Hepatocyte (in vitro differentiated cells): ENCODE data around the gene RPGRIP1L. TPM values are rescaled to one million over a fixed set of nuclear protein-coding genes. Genes with fewer than 3 reads are reported as not detected.

Source experiments
- DNase-seq: peaks from one replicate; pipeline ENCODE4 v3.0.0-alpha.2; 2016; ENCODE audit warnings: low spot score
- H2AFZ ChIP-seq: fragments of 200-600 bp; sonication (generic); 2 replicates; pipeline ENCODE4 v1.6.0; 2016; ENCODE audit warnings: antibody characterized with exemption, mild to moderate bottlenecking
- H3K27ac ChIP-seq: fragments of 200-600 bp; sonication (generic); 2 replicates; pipeline ENCODE4 v1.5.1; 2016; ENCODE audit warnings: mild to moderate bottlenecking
- H3K27me3 ChIP-seq: fragments of 200-600 bp; sonication (generic); 2 replicates; pipeline ENCODE4 v1.6.1; 2016
- H3K36me3 ChIP-seq: fragments of 200-600 bp; sonication (generic); replicated peaks from 2 replicates; pipeline ENCODE4 v1.5.1; 2016; ENCODE audit warnings: low read depth; ENCODE audit not compliant: insufficient read depth
- H3K4me1 ChIP-seq: fragments of 200-600 bp; sonication (generic); 2 replicates; pipeline ENCODE4 v1.5.1; 2016; ENCODE audit warnings: mild to moderate bottlenecking, moderate library complexity; ENCODE audit not compliant: insufficient read depth
- H3K4me2 ChIP-seq: fragments of 200-600 bp; sonication (generic); 2 replicates; pipeline ENCODE4 v1.6.0; 2016
- H3K4me3 ChIP-seq: fragments of 200-600 bp; sonication (generic); 2 replicates; pipeline ENCODE4 v1.5.1; 2016; ENCODE audit warnings: mild to moderate bottlenecking
- H3K79me2 ChIP-seq: fragments of 200-600 bp; sonication (generic); 2 replicates; pipeline ENCODE4 v1.6.0; 2017; ENCODE audit warnings: mild to moderate bottlenecking
- H3K9me2 ChIP-seq: fragments of 200-600 bp; sonication (generic); replicated peaks from 2 replicates; pipeline ENCODE4 v1.6.0; 2017; ENCODE audit warnings: mild to moderate bottlenecking; ENCODE audit not compliant: insufficient read depth
- H3K9me3 ChIP-seq: fragments of 200-600 bp; sonication (generic); 2 replicates; pipeline ENCODE4 v1.5.1; 2016; ENCODE audit warnings: low read depth, mild to moderate bottlenecking
- H4K20me1 ChIP-seq: fragments of 200-600 bp; sonication (generic); 2 replicates; pipeline ENCODE4 v1.6.0; 2016; ENCODE audit warnings: mild to moderate bottlenecking; ENCODE audit not compliant: insufficient read depth, poor library complexity, severe bottlenecking
- EZH2 ChIP-seq: fragments of 200-600 bp; sonication (generic); IDR thresholded peaks from 2 replicates; pipeline ENCODE4 v1.6.1; 2016; ENCODE audit warnings: antibody characterized with exemption, mild to moderate bottlenecking, borderline replicate concordance
- EZH2phosphoT487 ChIP-seq: fragments of 200-600 bp; sonication (generic); IDR thresholded peaks from one replicate; pipeline ENCODE4 v1.6.1; 2018; ENCODE audit warnings: antibody characterized with exemption, mild to moderate bottlenecking, low read depth, moderate library complexity; ENCODE audit not compliant: unreplicated experiment, severe bottlenecking
- WGBS: methylation state at CpG from one replicate; pipeline ENCODE4 v1.1.6; 2016; ENCODE audit warnings: low lambda C conversion rate; ENCODE audit errors: missing lambda C conversion rate; 5-methylcytosine and 5-hydroxymethylcytosine counted together
- polyA plus RNA-seq: library from polyadenylated mRNA; unstranded; fragments of >200 nt; fragmentation: Nextera tagmentation; extraction: Ambion mirVana; gene quantifications from 2 replicates; pipeline ENCODE4 v1.2.1, GENCODE V29; 2016
- total RNA-seq: library from RNA; depleted of rRNA; stranded (reverse); fragments of >200 nt; gene quantifications from 2 replicates; pipeline ENCODE4 v1.2.3, GENCODE V29; 2014
- TF ChIP-seq, protein P1 (sequence below): fragments of 200-600 bp; sonication (generic); IDR thresholded peaks from 2 replicates; pipeline ENCODE4 v1.5.1; 2016; ENCODE audit warnings: antibody characterized with exemption, mild to moderate bottlenecking; ENCODE audit not compliant: poor library complexity

RPGRIP1L gene
- total and polyA plus RNA-seq, 2 experiments from 2014 or later = 5.8 to 9.5 TPM

DNA sequence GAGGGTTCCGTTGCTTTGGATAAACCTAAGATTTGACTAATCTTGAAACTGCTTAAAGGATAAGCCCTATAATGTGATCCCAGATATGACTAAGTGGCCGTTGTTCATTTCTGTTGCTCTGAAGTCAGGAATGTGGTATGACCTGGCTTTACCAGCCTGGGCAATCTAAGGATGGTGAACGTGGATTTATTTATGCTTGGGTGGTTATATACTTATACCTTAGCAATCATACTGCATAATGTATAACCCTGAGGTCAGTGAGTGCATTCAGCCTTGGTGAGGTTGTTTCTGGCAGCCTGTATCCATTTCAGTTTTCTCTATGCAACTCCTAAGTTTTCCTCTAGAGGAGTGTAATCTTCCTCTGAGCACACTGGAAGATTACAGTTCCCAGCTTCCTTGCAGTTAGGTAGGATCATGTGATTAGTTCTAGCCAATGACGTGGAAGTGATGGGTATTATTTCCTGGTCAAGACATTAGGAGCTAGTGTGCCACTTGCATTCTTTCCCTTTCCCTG is 42.2 kb upstream of the RPGRIP1L start:
- Histone ChIP-seq H3K4me2 (no peak overlapping the region), H3K27ac (no peak overlapping the region), H2AFZ (no peak overlapping the region), H4K20me1 (no peaks in the 10 kb centered on the region), H3K4me3 (no peak overlapping the region), H3K79me2 (peaks cover 67% of the 10 kb centered on the region), H3K4me1 (no peaks in the 10 kb centered on the region), H3K36me3 (no peaks in the 10 kb centered on the region), H3K27me3 (no peaks in the 10 kb centered on the region), H3K9me2 (no peaks in the 10 kb centered on the region), H3K9me3 (no peaks in the 10 kb centered on the region)
- no peak for DNase-seq
- TF ChIP-seq, protein P1, sequence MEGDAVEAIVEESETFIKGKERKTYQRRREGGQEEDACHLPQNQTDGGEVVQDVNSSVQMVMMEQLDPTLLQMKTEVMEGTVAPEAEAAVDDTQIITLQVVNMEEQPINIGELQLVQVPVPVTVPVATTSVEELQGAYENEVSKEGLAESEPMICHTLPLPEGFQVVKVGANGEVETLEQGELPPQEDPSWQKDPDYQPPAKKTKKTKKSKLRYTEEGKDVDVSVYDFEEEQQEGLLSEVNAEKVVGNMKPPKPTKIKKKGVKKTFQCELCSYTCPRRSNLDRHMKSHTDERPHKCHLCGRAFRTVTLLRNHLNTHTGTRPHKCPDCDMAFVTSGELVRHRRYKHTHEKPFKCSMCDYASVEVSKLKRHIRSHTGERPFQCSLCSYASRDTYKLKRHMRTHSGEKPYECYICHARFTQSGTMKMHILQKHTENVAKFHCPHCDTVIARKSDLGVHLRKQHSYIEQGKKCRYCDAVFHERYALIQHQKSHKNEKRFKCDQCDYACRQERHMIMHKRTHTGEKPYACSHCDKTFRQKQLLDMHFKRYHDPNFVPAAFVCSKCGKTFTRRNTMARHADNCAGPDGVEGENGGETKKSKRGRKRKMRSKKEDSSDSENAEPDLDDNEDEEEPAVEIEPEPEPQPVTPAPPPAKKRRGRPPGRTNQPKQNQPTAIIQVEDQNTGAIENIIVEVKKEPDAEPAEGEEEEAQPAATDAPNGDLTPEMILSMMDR = no peak
- no peak for TF ChIP-seq EZH2phosphoT487
- TF ChIP-seq EZH2 = no peak
- WGBS = 45% methylated on average over 4 of the region's 4 CpGs

DNA sequence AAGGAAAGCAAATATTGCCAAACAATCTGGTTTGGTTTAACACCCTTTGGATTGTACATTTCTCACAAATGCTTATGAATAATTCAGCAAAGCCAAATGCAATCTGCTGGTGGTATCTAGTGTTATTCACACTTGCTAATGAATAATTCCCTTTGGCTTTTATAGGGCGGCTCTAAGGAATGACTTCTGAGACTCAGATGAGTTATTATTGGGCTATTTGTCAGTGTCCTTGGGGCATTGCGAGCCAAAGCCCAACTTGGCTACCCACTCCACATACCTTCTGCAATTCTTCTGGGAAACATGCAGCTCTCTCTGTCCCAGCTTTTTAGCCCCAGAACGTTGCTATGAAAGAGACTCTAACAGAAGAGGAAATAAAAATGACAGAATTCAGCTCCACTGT is 41.4 kb upstream of the RPGRIP1L start:
- Histone ChIP-seq H3K4me2 (no peak overlapping the region), H3K9me3 (no peaks in the 10 kb centered on the region), H3K9me2 (no peaks in the 10 kb centered on the region), H3K4me3 (no peak overlapping the region), H3K4me1 (no peaks in the 10 kb centered on the region), H3K36me3 (no peaks in the 10 kb centered on the region), H2AFZ (no peak overlapping the region), H3K27me3 (no peaks in the 10 kb centered on the region), H3K27ac (no peak overlapping the region), H4K20me1 (no peaks in the 10 kb centered on the region), H3K79me2 (peaks cover 62% of the 10 kb centered on the region)
- DNase-seq = no peak
- TF ChIP-seq, protein P1 = no peak
- TF ChIP-seq EZH2phosphoT487 (no peak), EZH2 (no peak)
- 54% methylated on average over 3 of the region's 3 CpGs for WGBS

GRCh38 chr16:53744449-53744848 is 40.8 kb upstream of the RPGRIP1L start:
- H3K36me3 ChIP-seq = no peaks in the 10 kb centered on the region
- no peak for TF ChIP-seq EZH2phosphoT487
- TF ChIP-seq, protein P1 = no peak
- no peak for TF ChIP-seq EZH2
- no peak overlapping the region for H3K4me3 ChIP-seq
- H3K9me2 ChIP-seq = no peaks in the 10 kb centered on the region
- peaks cover 58% of the 10 kb centered on the region for H3K79me2 ChIP-seq
- no peaks in the 10 kb centered on the region for H3K27me3 ChIP-seq
- no peak overlapping the region for H3K4me2 ChIP-seq
- no peak for DNase-seq
- H3K4me1 ChIP-seq = no peaks in the 10 kb centered on the region
- no peak overlapping the region for H2AFZ ChIP-seq
- no peaks in the 10 kb centered on the region for H4K20me1 ChIP-seq
- WGBS = 58% methylated on average over 3 of the region's 3 CpGs
- no peak overlapping the region for H3K27ac ChIP-seq
- H3K9me3 ChIP-seq = no peaks in the 10 kb centered on the region

DNA sequence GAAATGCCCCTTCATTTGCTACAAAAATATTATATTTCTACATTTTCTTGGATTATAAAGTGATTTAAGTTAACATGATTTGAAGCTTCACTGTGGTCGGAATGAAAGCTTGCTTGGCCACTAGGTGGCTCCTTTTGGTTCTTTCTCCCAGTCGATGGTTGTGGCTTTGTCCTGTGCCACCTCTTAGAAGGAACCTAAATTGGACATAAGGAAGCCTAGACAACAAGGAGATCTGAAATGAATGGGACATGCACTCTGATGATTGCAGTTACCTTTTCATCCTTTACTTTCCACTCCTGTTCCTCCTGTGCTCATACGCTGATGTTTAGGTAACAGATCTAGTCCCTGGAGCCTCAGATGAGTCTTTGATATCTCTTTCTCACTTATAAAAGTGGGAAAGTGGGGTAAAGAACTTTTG is 39.5 kb upstream of the RPGRIP1L start:
- no peaks in the 10 kb centered on the region for H4K20me1 ChIP-seq
- no peaks in the 10 kb centered on the region for H3K36me3 ChIP-seq
- no peak for TF ChIP-seq EZH2phosphoT487
- no peak for TF ChIP-seq EZH2
- TF ChIP-seq, protein P1 = peak; percentile 47
- H3K4me1 ChIP-seq = no peaks in the 10 kb centered on the region
- H3K27me3 ChIP-seq = no peaks in the 10 kb centered on the region
- H3K9me3 ChIP-seq = no peaks in the 10 kb centered on the region
- no peak overlapping the region for H3K27ac ChIP-seq
- peak; percentile 25 for DNase-seq
- H3K4me3 ChIP-seq = no peak overlapping the region
- 74% methylated on average over 3 of the region's 3 CpGs for WGBS
- H2AFZ ChIP-seq = no peak overlapping the region
- no peak overlapping the region for H3K4me2 ChIP-seq
- peaks cover 55% of the 10 kb centered on the region for H3K79me2 ChIP-seq
- H3K9me2 ChIP-seq = no peaks in the 10 kb centered on the region
